Ammon's horn (tissue), 1 donor: ENCODE results near the gene LPIN1.
A peak's percentile ranks its signal among the peaks of the same experiment; 100 is the strongest.
"Not testable (repeated sequence)": the region's sequence is repeated elsewhere in the genome, so short reads cannot be mapped to it uniquely, and the experiment has no call there.

Source experiments
- DNase-seq: peaks from one replicate; pipeline ENCODE4 v3.0.0-alpha.2; 2016; ENCODE audit warnings: low spot score

Gene LPIN1

DNA sequence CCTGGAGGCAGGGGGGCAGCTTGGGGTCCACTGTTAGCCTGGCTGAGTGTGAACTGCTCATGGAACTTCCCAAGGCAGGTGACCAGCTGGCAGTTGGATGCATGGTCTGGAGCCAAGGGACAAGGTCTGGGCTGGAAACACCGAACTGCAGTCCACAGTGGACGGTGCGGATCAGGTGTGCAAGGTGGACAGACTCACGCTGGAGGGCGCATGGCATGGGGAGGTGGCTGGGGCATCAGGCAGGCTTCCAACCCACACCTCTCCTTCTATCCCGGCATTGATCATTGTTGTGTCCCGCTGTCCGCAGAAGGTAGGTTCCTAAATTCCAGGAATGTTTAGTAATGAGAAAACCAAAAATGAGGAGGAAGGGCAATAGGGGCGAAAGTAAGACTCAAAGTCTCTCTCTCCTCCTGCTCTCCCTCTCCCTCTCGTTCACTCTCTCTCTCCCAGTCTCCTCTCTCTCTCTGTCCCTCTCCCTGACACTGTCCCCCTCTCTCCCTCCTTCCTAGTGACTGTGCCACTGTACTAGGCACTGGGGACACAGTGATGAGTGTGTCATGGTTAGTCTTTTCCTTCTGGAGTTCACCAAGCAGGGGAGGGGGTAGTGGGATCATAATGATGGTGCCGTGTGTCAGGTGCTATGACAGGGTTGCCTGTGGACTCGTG is 30.3 kb upstream of the LPIN1 start:
- DNase-seq, result no peak

GRCh38 chr2:11716689-11717321 is 29.6 kb upstream of the LPIN1 start:
- no peak for DNase-seq

DNA sequence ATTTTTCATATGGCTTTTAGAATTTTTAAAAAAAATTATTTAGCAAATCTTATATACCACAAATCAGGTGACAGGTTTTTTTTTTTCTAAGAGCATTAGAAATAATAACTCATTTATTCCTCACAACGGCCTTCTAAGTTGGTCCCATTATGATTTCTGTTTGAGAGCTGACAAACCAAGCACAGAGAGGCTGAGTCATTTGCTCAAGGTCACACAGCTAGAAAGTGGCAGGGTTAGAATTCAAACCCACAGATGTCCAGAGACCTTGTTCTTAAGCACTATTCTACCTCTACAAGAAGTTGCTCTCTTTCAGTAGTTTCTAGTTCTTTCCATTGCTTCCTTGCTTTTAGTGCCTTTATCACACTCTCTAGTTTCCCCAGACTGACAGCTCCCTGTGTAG is 28.8 kb upstream of the LPIN1 start:
- no peak for DNase-seq

DNA sequence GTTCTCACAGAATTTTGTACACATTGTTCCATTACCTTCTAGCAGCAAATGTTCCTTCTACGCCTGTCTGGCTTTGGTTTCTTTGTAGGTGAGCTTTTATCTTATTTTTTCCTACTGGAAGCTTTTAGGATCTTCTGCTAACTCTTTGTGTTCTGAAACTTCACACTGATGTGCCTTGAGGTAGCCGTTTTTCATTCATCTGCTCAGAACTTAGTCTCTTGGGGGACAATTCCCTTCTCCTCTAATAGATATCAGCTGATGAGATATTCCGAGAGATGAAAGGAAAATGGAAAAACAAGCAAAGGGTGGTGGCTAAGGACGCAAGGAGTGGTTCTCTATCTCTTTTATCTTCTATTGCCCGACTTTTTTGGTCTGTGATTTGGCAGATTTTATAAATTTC is 27.8 kb upstream of the LPIN1 start:
- DNase-seq, result no peak

GRCh38 chr2:11719230-11719977 is 27.0 kb upstream of the LPIN1 start:
- no peak for DNase-seq

DNA sequence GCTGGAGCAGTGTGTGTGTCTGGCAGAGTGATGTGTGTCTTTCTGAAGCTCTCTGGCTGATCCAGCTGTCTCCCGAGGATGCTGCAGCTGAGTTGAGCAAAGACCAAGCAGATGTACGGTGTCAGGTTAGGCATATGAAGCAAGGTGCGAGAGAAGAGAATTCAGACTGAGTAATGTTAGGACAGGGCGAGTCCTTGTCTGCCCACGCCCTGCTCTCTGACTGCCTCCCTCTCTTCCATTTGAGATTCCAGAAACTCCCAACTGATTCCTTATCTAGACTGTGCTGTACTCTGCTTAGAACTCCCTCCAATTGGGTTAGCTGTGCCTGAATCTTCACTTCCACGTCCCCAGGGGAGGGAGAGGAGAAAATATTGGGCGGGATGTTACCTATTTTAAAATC is 25.7 kb upstream of the LPIN1 start:
- DNase-seq, result no peak

- DNase-seq, result no peak
These were observed 24.0 kb upstream of the LPIN1 start for GRCh38 chr2:11722292-11723060.

GRCh38 chr2:11723061-11723371 is 23.4 kb upstream of the LPIN1 start:
- no peak for DNase-seq

- no peak for DNase-seq
These were observed 22.3 kb upstream of the LPIN1 start for GRCh38 chr2:11724151-11724550.

DNA sequence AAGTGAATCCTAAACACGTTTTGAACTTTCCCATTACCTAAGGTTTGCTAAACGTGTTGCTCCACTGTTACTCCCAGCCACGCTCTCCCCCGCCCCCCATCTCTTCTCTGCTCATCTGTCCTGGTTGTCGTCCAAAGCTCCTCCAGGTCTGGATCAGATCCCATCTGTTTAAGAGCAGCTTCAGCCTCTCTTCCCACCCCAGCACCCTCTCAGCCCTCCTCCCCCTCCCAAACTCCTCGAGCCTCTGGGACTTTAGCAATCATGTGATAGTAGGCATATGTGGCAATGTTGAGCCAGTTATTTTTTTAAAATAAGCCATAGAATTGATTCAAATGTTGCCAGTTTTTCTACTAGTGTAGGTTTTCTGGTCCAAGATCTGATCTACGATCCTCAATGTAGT is 20.0 kb upstream of the LPIN1 start:
- DNase-seq, result no peak

- DNase-seq, result no peak
These were observed 16.8 kb upstream of the LPIN1 start for GRCh38 chr2:11729362-11730212.

DNA sequence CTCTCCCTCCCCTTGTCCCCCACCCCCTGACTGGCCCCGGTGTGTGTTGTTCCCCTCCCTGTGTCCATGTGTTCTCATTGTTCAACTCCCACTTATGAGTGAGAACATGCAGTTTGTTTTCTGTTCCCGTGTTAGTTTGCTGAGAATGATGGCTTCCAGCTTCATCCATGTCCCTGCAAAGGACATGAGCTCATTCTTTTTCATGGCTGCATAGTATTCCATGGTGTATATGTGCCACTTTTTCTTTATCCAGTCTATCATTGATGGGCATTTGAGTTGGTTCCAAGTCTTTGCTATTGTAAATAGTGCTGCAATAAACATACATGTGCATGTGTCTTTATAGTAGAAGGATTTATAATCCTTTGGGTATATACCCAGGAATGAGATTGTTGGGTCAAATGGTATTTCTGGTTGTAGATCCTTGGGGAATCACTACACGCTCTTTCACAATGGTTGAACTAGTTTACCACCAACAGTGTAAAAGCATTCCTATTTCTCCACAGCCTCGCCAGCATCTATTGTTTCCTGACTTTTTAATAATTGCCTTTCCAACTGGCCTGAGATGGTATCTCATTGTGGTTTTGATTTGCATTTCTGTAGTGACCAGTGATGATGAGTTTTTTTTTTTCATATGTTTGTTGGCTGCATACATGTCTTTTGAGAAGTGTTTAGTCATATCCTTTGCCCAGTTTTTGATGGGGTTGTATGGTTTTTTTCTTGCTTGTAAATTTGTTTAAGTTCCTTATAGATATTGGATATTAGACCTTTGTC is 15.0 kb upstream of the LPIN1 start:
- not testable (repeated sequence) for DNase-seq

DNA sequence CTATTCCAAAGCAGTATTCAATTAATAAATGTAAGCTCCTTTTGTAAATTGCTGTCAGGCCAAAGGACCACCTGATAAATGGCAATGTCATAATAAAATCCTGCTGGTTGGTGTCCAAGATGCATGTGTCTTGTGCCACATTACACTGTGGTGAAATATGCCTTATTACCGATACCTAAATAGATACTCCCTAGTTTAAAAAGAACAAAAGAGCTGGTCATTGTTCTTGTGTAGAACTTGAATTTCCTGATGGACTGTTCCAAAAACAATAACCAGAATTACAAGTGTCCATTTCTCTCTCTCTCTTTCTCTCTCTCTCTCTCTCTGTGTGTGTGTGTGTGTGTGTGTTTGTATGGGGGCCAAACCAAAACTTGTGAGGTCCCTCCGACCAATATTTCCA is 13.8 kb upstream of the LPIN1 start:
- DNase-seq, result no peak

GRCh38 chr2:11737852-11738251 is 8.6 kb upstream of the LPIN1 start:
- DNase-seq, result not testable (repeated sequence)

GRCh38 chr2:11738589-11739436 is 7.6 kb upstream of the LPIN1 start:
- DNase-seq, result peak; percentile 51

- DNase-seq, result no peak
These were observed 5.7 kb upstream of the LPIN1 start for GRCh38 chr2:11740723-11741122.

GRCh38 chr2:11742317-11742701 is 4.1 kb upstream of the LPIN1 start:
- DNase-seq, result no peak

GRCh38 chr2:11742702-11743357 is 3.6 kb upstream of the LPIN1 start:
- no peak for DNase-seq

- no peak for DNase-seq
These were observed 3.1 kb upstream of the LPIN1 start for GRCh38 chr2:11743366-11743765.
